Measurements from ENCODE around the gene SPATA22. TPM values are rescaled to one million over a fixed set of nuclear protein-coding genes. Genes with fewer than 3 reads are reported as not detected.

SPATA22 gene
- total RNA-seq: under 0.01 TPM in 1 of 2 replicates, not detected in the other

GRCh38 chr17:3471599-3471998 lies at the start of gene SPATA22:
SPATA22 (minus strand) TSS chr17:3471819; CDS start chr17:3469325, 2,494 bp downstream.

GRCh38 chr17:3475812-3476610 lies 4.4 kb upstream of the SPATA22 start, which contains the start of gene ASPA:
ASPA (plus strand) TSS chr17:3475997; CDS start chr17:3476160, 163 bp downstream.

GRCh38 chr17:3433741-3434140 lies 37.9 kb downstream of the SPATA22 start, which contains the start of gene OR1E2:
OR1E2 (minus strand) TSS chr17:3433841; CDS start chr17:3433841, 0 bp downstream.

GRCh38 chr17:3411070-3411469 lies 60.5 kb downstream of the SPATA22 start, which contains the start of gene OR3A3:
OR3A3 (plus strand) TSS chr17:3411370.

GRCh38 chr17:3398310-3398709 lies 73.3 kb downstream of the SPATA22 start, which contains the start of gene OR1E1:
OR1E1 (minus strand) TSS chr17:3398410; CDS start chr17:3398410, 0 bp downstream.

Other genes starting within 250 kb of the SPATA22 start
- not detected in 2 replicates for gene OR3A1, start 173.5 kb downstream of the SPATA22 start, total RNA-seq
- not detected in 2 replicates for gene OR3A2, start 85.5 kb downstream of the SPATA22 start, total RNA-seq
- gene OR1E1, start 73.4 kb downstream of the SPATA22 start, total RNA-seq: not detected in 2 replicates
- not detected in 2 replicates for gene OR3A3, start 60.4 kb downstream of the SPATA22 start, total RNA-seq
- not detected in 2 replicates for gene OR1E2, start 38.0 kb downstream of the SPATA22 start, total RNA-seq
- gene ASPA, start 4.2 kb upstream of the SPATA22 start, total RNA-seq: 0.13 TPM in 1 of 2 replicates, not detected in the other
- gene TRPV3, start 86.0 kb upstream of the SPATA22 start, total RNA-seq: not detected in 2 replicates
- 0.65 and 3.1 TPM in 2 replicates for gene TRPV1, start 137.6 kb upstream of the SPATA22 start, total RNA-seq
- 12.3 and 23.5 TPM in 2 replicates for gene SHPK, start 164.4 kb upstream of the SPATA22 start, total RNA-seq
- 10.8 and 28.0 TPM in 2 replicates for gene CTNS, start 164.9 kb upstream of the SPATA22 start, total RNA-seq
- 128 and 173 TPM in 2 replicates for gene TAX1BP3, start 196.8 kb upstream of the SPATA22 start, total RNA-seq
- gene EMC6, start 197.0 kb upstream of the SPATA22 start, total RNA-seq: 12.8 and 16.4 TPM in 2 replicates
- gene P2RX5, start 224.3 kb upstream of the SPATA22 start, total RNA-seq: 0.19 and 0.32 TPM in 2 replicates

Data from bladder microvascular endothelial cell (primary cell).